ENCODE results near the gene NEURL4.

GRCh38 chr17:7328009-7328408, 1.1 kb downstream of the NEURL4 start:
- TF ChIP-seq CTCF (IDR thresholded peaks at IDR 0.05), result no peak
- no peak for TF ChIP-seq POLR2A (IDR thresholded peaks at IDR 0.05)
- TF ChIP-seq POLR2AphosphoS5 (IDR thresholded peaks at IDR 0.05), result no peak
- TF ChIP-seq EP300 (IDR thresholded peaks at IDR 0.05), result no peak

Measured in gastroesophageal sphincter (tissue), 3 donors.